ENCODE measurements around the gene PAPPA. TPM values are rescaled to one million over a fixed set of nuclear protein-coding genes. Genes with fewer than 3 reads are reported as not detected.

PAPPA gene
- total RNA-seq, 1 donor from 2014 or later, result 172 TPM

GRCh38 chr9:116409129-116409528, 255.5 kb downstream of the PAPPA start:
- Mint-ChIP-seq H3K4me1 (ENCODE audit: low read depth, unreplicated experiment) (no peaks in the 10 kb centered on the region), H3K9me3 (ENCODE audit: unreplicated experiment) (no peaks in the 10 kb centered on the region), H3K27ac (ENCODE audit: unreplicated experiment) (no peak overlapping the region), H3K4me3 (ENCODE audit: unreplicated experiment) (no peak overlapping the region), H3K36me3 (ENCODE audit: low read depth, unreplicated experiment) (peaks cover 5% of the 10 kb centered on the region), H3K27me3 (ENCODE audit: low read depth, unreplicated experiment) (no peaks in the 10 kb centered on the region)
- H3K27me3 ChIP-seq (ENCODE audit: insufficient read depth, low read length), result no peaks in the 10 kb centered on the region
- no peaks in the 10 kb centered on the region for H4K20me1 ChIP-seq (ENCODE audit: insufficient read depth, low read length)
- H3K9ac ChIP-seq (ENCODE audit: low read length), result no peak overlapping the region
- no peak overlapping the region for H3K27ac ChIP-seq (ENCODE audit: low read depth, low read length)
- DNase-seq (ENCODE audit: low read depth) (no peak), FAIRE-seq (no peak)
- no peak overlapping the region for H3K4me2 ChIP-seq (ENCODE audit: low read length)
- no peak overlapping the region for H3K4me3 ChIP-seq (ENCODE audit: insufficient read depth, low read depth, low read length)
- no peaks in the 10 kb centered on the region for H3K36me3 ChIP-seq (ENCODE audit: insufficient read depth, low read length)
- no peak overlapping the region for H2AFZ ChIP-seq (ENCODE audit: low read depth, low read length)
- H3K9me3 ChIP-seq (ENCODE audit: insufficient read depth, low read depth, low read length), result no peaks in the 10 kb centered on the region
- H3K4me1 ChIP-seq (ENCODE audit: insufficient read depth, low read length), result no peaks in the 10 kb centered on the region
- no peak for TF ChIP-seq EZH2 (IDR thresholded peaks at IDR 0.05; ENCODE audit: insufficient read depth, low read length)
- TF ChIP-seq, protein P1, sequence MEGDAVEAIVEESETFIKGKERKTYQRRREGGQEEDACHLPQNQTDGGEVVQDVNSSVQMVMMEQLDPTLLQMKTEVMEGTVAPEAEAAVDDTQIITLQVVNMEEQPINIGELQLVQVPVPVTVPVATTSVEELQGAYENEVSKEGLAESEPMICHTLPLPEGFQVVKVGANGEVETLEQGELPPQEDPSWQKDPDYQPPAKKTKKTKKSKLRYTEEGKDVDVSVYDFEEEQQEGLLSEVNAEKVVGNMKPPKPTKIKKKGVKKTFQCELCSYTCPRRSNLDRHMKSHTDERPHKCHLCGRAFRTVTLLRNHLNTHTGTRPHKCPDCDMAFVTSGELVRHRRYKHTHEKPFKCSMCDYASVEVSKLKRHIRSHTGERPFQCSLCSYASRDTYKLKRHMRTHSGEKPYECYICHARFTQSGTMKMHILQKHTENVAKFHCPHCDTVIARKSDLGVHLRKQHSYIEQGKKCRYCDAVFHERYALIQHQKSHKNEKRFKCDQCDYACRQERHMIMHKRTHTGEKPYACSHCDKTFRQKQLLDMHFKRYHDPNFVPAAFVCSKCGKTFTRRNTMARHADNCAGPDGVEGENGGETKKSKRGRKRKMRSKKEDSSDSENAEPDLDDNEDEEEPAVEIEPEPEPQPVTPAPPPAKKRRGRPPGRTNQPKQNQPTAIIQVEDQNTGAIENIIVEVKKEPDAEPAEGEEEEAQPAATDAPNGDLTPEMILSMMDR (IDR thresholded peaks at IDR 0.05; ENCODE audit: insufficient read depth, low read depth, low read length), result no peak
- no peaks in the 10 kb centered on the region for H3K79me2 ChIP-seq (ENCODE audit: insufficient read depth, low read length)

GRCh38 chr9:116409638-116410037, 256.0 kb downstream of the PAPPA start:
- FAIRE-seq, result no peak
- TF ChIP-seq EZH2 (IDR thresholded peaks at IDR 0.05; ENCODE audit: insufficient read depth, low read length), result no peak
- TF ChIP-seq, protein P1 (IDR thresholded peaks at IDR 0.05; ENCODE audit: insufficient read depth, low read depth, low read length), result no peak
- H3K9me3 Mint-ChIP-seq (ENCODE audit: unreplicated experiment), result no peaks in the 10 kb centered on the region
- H3K9me3 ChIP-seq (ENCODE audit: insufficient read depth, low read depth, low read length), result no peaks in the 10 kb centered on the region
- no peak overlapping the region for H3K27ac Mint-ChIP-seq (ENCODE audit: unreplicated experiment)
- H3K4me1 ChIP-seq (ENCODE audit: insufficient read depth, low read length), result no peaks in the 10 kb centered on the region
- H3K4me3 Mint-ChIP-seq (ENCODE audit: unreplicated experiment), result no peak overlapping the region
- H3K9ac ChIP-seq (ENCODE audit: low read length), result no peak overlapping the region
- no peaks in the 10 kb centered on the region for H3K36me3 ChIP-seq (ENCODE audit: insufficient read depth, low read length)
- no peaks in the 10 kb centered on the region for H3K27me3 ChIP-seq (ENCODE audit: insufficient read depth, low read length)
- no peaks in the 10 kb centered on the region for H3K4me1 Mint-ChIP-seq (ENCODE audit: low read depth, unreplicated experiment)
- no peak overlapping the region for H2AFZ ChIP-seq (ENCODE audit: low read depth, low read length)
- DNase-seq (ENCODE audit: low read depth), result no peak
- no peak overlapping the region for H3K4me3 ChIP-seq (ENCODE audit: insufficient read depth, low read depth, low read length)
- H4K20me1 ChIP-seq (ENCODE audit: insufficient read depth, low read length), result no peaks in the 10 kb centered on the region
- no peaks in the 10 kb centered on the region for H3K27me3 Mint-ChIP-seq (ENCODE audit: low read depth, unreplicated experiment)
- H3K36me3 Mint-ChIP-seq (ENCODE audit: low read depth, unreplicated experiment), result peaks cover 5% of the 10 kb centered on the region
- no peak overlapping the region for H3K27ac ChIP-seq (ENCODE audit: low read depth, low read length)
- H3K4me2 ChIP-seq (ENCODE audit: low read length), result no peak overlapping the region
- no peaks in the 10 kb centered on the region for H3K79me2 ChIP-seq (ENCODE audit: insufficient read depth, low read length)

- Histone ChIP-seq H3K79me2 (ENCODE audit: insufficient read depth, low read length) (no peaks in the 10 kb centered on the region), H3K4me1 (ENCODE audit: insufficient read depth, low read length) (no peaks in the 10 kb centered on the region), H3K27ac (ENCODE audit: low read depth, low read length) (no peak overlapping the region), H3K9me3 (ENCODE audit: insufficient read depth, low read depth, low read length) (no peaks in the 10 kb centered on the region), H3K27me3 (ENCODE audit: insufficient read depth, low read length) (no peaks in the 10 kb centered on the region), H4K20me1 (ENCODE audit: insufficient read depth, low read length) (no peaks in the 10 kb centered on the region), H3K4me2 (ENCODE audit: low read length) (no peak overlapping the region), H3K36me3 (ENCODE audit: insufficient read depth, low read length) (no peaks in the 10 kb centered on the region), H3K9ac (ENCODE audit: low read length) (no peak overlapping the region), H3K4me3 (ENCODE audit: insufficient read depth, low read depth, low read length) (no peak overlapping the region), H2AFZ (ENCODE audit: low read depth, low read length) (no peak overlapping the region)
- H3K9me3 Mint-ChIP-seq (ENCODE audit: unreplicated experiment), result no peaks in the 10 kb centered on the region
- no peak overlapping the region for H3K4me3 Mint-ChIP-seq (ENCODE audit: unreplicated experiment)
- DNase-seq (ENCODE audit: low read depth) (no peak), FAIRE-seq (no peak)
- H3K27ac Mint-ChIP-seq (ENCODE audit: unreplicated experiment), result no peak overlapping the region
- peaks cover 5% of the 10 kb centered on the region for H3K36me3 Mint-ChIP-seq (ENCODE audit: low read depth, unreplicated experiment)
- H3K4me1 Mint-ChIP-seq (ENCODE audit: low read depth, unreplicated experiment), result no peaks in the 10 kb centered on the region
- TF ChIP-seq, protein P1 (IDR thresholded peaks at IDR 0.05; ENCODE audit: insufficient read depth, low read depth, low read length), result no peak
- no peak for TF ChIP-seq EZH2 (IDR thresholded peaks at IDR 0.05; ENCODE audit: insufficient read depth, low read length)
- no peaks in the 10 kb centered on the region for H3K27me3 Mint-ChIP-seq (ENCODE audit: low read depth, unreplicated experiment)
These were observed 257.9 kb downstream of the PAPPA start for GRCh38 chr9:116411506-116411905.
